ENCODE measurements around the gene OGFOD1. TPM values are rescaled to one million over a fixed set of nuclear protein-coding genes. Genes with fewer than 3 reads are reported as not detected.

Gene OGFOD1
- total and polyA plus RNA-seq, 9 of the 15 experiments (the other 6 are each of a cell fraction or from before 2014, with no cell fraction given) = 60.4 to 134 (median 85.8) TPM

DNA sequence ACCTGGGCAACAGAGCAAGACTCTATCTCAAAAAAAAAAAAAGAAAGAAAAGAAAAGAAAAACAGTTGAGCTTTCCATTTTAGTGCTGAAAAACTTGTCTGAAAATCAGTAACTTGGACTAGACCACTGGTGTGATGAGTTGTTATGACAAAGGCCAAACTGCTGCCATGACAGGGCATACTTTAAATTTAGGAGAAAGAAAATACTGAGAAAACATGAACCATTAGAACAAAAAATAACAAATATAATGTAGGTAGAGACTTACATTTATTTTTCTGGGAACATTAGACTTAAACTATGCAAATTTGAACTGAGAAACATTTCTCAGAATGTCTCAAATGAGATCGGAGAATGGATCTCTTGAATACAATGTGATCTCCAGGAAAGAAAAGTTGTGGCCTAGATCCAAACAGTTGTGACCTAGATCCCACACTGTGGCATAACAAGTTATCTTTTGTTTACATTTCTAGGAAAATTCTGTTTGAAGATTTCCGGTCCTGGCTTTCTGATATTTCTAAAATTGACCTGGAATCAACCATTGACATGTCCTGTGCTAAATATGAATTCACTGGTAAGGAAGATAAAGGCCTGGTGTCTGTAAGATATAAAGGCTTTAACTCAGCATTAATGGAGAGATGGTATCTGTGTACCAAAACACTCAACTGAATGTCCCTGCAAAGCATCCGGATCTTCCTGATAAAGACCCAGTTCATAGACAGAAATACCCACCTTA, 10.9 kb downstream of the OGFOD1 start (continued):
- TF ChIP-seq, protein P1, sequence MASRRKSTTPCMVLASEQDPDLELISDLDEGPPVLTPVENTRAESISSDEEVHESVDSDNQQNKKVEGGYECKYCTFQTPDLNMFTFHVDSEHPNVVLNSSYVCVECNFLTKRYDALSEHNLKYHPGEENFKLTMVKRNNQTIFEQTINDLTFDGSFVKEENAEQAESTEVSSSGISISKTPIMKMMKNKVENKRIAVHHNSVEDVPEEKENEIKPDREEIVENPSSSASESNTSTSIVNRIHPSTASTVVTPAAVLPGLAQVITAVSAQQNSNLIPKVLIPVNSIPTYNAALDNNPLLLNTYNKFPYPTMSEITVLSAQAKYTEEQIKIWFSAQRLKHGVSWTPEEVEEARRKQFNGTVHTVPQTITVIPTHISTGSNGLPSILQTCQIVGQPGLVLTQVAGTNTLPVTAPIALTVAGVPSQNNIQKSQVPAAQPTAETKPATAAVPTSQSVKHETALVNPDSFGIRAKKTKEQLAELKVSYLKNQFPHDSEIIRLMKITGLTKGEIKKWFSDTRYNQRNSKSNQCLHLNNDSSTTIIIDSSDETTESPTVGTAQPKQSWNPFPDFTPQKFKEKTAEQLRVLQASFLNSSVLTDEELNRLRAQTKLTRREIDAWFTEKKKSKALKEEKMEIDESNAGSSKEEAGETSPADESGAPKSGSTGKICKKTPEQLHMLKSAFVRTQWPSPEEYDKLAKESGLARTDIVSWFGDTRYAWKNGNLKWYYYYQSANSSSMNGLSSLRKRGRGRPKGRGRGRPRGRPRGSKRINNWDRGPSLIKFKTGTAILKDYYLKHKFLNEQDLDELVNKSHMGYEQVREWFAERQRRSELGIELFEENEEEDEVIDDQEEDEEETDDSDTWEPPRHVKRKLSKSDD (conservative IDR thresholded peaks at IDR 0.05; ENCODE audit: low read length) = no peak
- no peak for TF ChIP-seq ZFP30 (CRISPR knock-in tag; IDR thresholded peaks at IDR 0.05; ENCODE audit: borderline replicate concordance)
- TF ChIP-seq ZNF239 (CRISPR knock-in tag; IDR thresholded peaks at IDR 0.05) = peak; percentile 44
- TF ChIP-seq HDAC3 (IDR thresholded peaks at IDR 0.05; ENCODE audit: borderline replicate concordance, partially characterized antibody) = peak; percentile 97
- TF ChIP-seq FUS (optimal IDR thresholded peaks at IDR 0.05; ENCODE audit: low read depth, low read length) = no peak
- TF ChIP-seq, protein P2, sequence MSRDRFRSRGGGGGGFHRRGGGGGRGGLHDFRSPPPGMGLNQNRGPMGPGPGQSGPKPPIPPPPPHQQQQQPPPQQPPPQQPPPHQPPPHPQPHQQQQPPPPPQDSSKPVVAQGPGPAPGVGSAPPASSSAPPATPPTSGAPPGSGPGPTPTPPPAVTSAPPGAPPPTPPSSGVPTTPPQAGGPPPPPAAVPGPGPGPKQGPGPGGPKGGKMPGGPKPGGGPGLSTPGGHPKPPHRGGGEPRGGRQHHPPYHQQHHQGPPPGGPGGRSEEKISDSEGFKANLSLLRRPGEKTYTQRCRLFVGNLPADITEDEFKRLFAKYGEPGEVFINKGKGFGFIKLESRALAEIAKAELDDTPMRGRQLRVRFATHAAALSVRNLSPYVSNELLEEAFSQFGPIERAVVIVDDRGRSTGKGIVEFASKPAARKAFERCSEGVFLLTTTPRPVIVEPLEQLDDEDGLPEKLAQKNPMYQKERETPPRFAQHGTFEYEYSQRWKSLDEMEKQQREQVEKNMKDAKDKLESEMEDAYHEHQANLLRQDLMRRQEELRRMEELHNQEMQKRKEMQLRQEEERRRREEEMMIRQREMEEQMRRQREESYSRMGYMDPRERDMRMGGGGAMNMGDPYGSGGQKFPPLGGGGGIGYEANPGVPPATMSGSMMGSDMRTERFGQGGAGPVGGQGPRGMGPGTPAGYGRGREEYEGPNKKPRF (IDR thresholded peaks at IDR 0.05; ENCODE audit: low read depth, low read length) = no peak
- TF ChIP-seq KHSRP (IDR thresholded peaks at IDR 0.05) = peak; percentile 70; the same call in 1 of the 2 replicates
- TF ChIP-seq, protein P3, sequence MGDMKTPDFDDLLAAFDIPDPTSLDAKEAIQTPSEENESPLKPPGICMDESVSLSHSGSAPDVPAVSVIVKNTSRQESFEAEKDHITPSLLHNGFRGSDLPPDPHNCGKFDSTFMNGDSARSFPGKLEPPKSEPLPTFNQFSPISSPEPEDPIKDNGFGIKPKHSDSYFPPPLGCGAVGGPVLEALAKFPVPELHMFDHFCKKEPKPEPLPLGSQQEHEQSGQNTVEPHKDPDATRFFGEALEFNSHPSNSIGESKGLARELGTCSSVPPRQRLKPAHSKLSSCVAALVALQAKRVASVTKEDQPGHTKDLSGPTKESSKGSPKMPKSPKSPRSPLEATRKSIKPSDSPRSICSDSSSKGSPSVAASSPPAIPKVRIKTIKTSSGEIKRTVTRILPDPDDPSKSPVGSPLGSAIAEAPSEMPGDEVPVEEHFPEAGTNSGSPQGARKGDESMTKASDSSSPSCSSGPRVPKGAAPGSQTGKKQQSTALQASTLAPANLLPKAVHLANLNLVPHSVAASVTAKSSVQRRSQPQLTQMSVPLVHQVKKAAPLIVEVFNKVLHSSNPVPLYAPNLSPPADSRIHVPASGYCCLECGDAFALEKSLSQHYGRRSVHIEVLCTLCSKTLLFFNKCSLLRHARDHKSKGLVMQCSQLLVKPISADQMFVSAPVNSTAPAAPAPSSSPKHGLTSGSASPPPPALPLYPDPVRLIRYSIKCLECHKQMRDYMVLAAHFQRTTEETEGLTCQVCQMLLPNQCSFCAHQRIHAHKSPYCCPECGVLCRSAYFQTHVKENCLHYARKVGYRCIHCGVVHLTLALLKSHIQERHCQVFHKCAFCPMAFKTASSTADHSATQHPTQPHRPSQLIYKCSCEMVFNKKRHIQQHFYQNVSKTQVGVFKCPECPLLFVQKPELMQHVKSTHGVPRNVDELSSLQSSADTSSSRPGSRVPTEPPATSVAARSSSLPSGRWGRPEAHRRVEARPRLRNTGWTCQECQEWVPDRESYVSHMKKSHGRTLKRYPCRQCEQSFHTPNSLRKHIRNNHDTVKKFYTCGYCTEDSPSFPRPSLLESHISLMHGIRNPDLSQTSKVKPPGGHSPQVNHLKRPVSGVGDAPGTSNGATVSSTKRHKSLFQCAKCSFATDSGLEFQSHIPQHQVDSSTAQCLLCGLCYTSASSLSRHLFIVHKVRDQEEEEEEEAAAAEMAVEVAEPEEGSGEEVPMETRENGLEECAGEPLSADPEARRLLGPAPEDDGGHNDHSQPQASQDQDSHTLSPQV (IDR thresholded peaks at IDR 0.05) = peak; percentile 87
- no peak for TF ChIP-seq RBM15 (IDR thresholded peaks at IDR 0.05; ENCODE audit: insufficient read depth, low read length)
- TF ChIP-seq XRCC5 (IDR thresholded peaks at IDR 0.05; ENCODE audit: low read depth, low read length) = no peak
- TF ChIP-seq MEF2D (tag; conservative IDR thresholded peaks at IDR 0.05; ENCODE audit: low read depth) = peak; percentile 99
- no peak for TF ChIP-seq HOXB6 (CRISPR knock-in tag; IDR thresholded peaks at IDR 0.05; ENCODE audit: borderline replicate concordance)
- TF ChIP-seq, protein P4, sequence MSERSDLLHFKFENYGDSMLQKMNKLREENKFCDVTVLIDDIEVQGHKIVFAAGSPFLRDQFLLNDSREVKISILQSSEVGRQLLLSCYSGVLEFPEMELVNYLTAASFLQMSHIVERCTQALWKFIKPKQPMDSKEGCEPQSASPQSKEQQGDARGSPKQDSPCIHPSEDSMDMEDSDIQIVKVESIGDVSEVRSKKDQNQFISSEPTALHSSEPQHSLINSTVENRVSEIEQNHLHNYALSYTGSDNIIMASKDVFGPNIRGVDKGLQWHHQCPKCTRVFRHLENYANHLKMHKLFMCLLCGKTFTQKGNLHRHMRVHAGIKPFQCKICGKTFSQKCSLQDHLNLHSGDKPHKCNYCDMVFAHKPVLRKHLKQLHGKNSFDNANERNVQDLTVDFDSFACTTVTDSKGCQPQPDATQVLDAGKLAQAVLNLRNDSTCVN (CRISPR knock-in tag; IDR thresholded peaks at IDR 0.05) = no peak
- TF ChIP-seq RFX7 (CRISPR knock-in tag; IDR thresholded peaks at IDR 0.05) = no peak
- no peak for TF ChIP-seq POLR2G (IDR thresholded peaks at IDR 0.05; ENCODE audit: low read depth, low read length)
